Measurements from ENCODE around the gene NFKBIB.
"Not testable (repeated sequence)": the region's sequence is repeated elsewhere in the genome, so short reads cannot be mapped to it uniquely, and the experiment has no call there.

The NFKBIB gene

GRCh38 chr19:38930776-38931520, 31.2 kb downstream of the NFKBIB start, which contains the start of gene MRPS12:
Gene MRPS12, plus strand, starts transcription at chr19:38930944. Its CDS starts 351 bp downstream, at chr19:38931295.
- DNase-seq: peak; percentile 99

DNA sequence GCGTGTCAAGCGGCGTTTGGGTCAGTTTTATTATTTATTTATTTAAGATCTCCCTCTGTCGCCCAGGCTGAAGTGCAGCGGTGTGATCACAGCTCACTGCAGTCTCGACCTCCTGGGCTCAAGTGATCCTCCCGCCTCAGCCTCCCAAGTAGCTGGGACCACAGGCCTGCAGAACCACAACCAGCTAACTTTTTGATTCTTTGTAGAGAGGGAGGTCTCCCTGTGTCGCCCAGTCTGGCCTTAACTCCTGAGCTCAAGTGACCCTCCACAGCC, 31.7 kb downstream of the NFKBIB start:
- no peak for DNase-seq

DNA sequence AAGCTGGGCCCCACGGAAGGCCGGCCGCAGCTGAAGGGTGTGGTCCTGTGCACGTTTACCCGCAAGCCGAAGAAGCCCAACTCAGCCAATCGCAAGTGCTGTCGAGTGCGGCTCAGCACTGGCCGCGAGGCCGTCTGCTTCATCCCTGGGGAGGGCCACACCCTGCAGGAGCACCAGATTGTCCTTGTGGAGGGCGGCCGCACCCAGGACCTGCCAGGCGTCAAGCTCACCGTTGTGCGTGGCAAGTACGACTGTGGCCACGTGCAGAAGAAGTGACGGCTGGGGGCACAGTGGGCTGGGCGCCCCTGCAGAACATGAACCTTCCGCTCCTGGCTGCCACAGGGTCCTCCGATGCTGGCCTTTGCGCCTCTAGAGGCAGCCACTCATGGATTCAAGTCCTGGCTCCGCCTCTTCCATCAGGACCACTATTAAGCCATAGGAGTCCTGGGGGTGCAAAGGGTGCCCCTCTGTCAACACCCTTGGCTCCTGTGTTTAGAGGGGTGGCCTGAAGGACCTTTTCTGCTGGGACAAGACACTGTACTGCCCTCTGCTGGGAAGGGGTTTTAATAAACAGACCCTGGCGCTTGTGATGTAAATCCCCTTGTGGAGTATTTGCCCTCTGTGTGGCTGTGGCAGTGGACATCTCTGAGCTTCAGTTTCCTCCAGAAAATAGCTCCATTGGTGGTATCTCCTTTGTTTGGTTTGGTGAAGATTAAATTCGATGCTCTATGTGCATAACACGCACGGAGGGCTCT, 32.8 kb downstream of the NFKBIB start:
- DNase-seq: peak; percentile 34

DNA sequence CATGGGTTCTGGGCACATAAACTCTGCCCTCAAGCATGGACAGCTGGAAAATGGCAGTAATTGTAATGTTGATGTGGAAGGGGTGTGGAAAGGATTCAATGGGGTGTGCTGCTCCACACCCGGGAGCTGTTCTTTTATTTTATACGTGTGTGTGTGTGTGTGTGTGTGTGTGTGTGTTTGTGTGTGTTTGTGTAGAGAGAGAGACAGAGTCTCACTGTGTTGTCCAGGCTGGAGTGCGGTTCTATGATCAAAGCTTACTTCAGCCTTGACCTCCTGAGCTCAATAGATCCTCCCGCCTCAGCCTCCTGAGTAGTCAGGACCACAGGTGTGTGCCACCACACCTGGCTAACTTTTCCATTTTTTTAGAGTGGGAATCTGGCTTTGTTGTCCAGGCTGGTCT, 33.8 kb downstream of the NFKBIB start:
- DNase-seq: no peak

DNA sequence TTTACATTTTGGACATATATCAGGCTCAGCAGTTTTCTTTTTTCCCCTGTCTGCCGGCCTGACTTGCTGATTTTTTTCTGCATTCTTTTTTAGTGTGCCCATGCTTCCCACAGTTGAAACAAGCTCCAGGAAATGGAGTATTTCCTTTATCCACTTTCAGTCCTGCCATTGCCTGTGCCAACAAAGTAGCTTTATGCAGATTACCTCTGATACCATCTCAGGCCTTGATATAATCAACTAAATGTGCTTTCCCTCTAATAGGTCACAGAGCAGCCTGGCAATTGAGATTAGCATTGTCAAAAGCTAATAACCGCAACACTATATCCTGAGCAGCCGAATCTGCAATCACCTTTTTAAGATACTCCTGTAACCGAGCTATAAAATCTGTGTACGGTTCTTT, 40.2 kb downstream of the NFKBIB start:
- DNase-seq: no peak

GRCh38 chr19:38941466-38941865, 41.7 kb downstream of the NFKBIB start:
- not testable (repeated sequence) for DNase-seq

DNA sequence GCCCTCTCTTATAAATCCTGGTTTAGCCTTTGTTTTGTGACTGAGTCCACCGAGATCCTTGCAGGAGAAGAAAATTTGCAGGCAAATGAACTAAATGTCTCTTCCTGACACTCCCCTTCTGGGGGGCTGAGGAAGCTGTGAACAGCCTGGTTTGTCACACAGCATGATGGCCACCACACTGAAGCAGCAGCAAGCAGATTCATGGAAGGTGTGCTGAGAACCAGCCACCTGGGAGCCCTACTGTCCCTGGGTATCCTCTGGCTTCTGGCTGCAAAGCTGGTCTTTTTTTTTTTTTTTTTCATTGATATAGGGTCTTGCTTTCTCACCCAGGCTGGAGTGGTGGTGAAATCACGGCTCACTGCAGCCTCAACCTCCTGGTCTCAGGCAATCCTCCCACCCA, 42.2 kb downstream of the NFKBIB start:
- no peak for DNase-seq

GRCh38 chr19:38942471-38943181, 42.9 kb downstream of the NFKBIB start:
- no peak for DNase-seq

DNA sequence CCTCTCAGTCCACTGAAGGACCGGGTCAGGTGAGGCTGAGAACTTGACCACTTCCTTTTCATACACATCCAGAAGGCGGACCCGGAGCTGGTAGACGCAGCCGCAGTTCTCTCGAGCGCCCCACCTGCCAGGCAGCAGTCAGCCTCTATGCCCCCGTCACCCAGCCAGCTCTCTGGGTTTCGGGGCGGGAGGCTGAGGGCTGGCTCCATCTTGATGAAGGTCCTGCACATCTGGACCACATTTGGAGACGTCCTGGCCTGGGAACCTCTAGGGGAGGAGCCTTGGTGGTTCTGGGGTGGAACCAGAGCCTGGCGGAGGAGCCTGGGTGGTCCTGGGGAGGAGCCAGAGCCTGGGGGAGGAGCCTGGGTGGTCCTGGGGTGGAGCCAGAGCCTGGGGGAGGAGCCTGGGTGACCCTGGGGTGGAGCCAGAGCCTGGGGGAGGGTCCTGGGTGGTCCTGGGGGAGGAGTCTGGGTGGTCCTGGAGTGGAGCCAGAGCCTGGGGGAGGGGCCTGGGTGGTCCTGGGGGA, 45.3 kb downstream of the NFKBIB start:
- no peak for DNase-seq

DNA sequence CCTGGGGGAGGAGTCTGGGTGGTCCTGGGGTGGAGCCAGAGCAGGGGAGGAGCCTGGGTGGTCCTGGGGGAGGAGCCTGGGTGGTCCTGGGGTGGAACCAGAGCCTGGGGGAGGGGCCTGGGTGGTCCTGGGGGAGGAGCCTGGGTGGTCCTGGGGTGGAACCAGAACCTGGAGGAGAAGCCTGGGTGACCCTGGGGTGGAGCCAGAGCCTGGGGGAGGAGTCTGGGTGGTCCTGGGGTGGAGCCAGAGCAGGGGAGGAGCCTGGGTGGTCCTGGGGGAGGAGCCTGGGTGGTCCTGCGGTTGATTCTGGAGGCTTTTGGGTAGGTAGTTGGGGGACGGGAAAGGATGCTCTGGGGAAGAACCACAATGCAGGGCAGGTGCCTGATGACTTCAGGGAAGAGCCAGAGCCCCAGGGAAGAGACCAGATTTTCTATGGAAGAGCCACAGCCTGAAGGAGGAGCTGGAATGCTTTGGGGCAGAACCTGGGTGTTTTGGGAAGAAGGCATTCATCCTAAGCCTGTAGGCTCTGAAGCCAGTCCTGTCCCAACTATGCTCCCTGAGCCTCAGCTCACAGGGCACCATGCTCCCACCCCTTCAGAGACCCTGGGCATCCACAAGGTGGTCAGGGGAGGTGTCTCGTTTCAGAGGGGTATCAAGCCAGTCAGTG, 45.9 kb downstream of the NFKBIB start:
- no peak for DNase-seq

DNA sequence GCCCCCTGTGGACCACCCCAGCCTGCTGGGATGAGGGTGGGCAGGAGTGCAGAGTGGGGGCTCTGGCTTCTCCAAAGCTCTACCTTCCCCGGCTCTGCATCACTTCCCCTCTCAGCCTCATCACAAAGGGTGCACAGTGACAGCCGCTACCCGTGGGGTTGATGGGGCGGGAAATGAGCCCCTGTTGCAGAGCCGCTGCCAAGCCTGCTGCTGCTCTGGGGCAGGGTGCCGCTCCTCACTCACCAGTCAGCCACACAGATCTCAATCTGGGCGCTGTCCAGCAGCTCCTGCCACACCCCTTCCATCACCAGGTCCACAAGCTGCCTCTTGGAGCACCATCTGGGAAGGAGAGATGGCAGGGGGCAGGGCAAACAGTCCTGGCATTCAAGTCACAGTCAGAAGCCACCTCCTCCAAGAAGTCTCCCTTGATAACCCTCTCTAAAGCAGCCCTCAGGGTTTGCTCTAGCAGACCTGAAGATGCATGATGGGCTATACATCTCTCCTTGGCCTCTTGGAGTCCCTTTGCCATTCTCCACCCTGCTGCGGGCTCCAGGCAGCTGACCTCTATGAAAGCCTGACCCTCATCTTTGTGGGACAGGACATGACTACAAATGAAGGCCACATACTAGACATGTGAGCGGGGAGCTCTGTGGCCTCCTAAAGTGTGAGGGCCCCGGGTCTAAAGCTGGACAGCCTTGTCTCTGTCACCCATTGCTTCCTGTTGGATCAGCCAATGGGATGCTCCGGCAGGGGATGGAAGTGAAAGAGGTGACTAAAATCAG, 46.7 kb downstream of the NFKBIB start:
- no peak for DNase-seq

- peak; percentile 85 for DNase-seq
Measured at GRCh38 chr19:38949580-38950367, 50.0 kb downstream of the NFKBIB start.

GRCh38 chr19:38951187-38951586, 51.4 kb downstream of the NFKBIB start:
- no peak for DNase-seq

GRCh38 chr19:38952395-38953165, 52.8 kb downstream of the NFKBIB start:
- DNase-seq: no peak

DNA sequence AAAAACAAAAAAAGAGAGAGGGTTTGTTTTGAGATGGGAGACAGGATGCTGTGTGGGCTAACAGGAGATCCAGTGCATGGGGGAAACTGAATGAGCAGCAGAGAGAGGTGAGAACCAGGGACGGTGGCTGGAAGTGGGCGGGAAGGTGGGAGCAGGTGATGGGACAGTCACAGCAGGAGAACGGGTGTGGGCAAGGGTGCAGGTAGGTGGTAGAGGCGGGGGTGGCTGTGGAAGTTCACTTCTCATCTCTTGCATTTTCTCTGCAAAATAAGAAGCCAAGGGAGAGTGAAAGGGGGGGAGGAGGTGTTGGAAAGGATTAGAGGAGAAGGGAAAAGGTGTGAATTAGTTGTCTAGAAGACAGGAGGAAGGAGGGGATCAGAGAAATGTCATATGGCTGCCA, 53.9 kb downstream of the NFKBIB start:
- no peak for DNase-seq

DNA sequence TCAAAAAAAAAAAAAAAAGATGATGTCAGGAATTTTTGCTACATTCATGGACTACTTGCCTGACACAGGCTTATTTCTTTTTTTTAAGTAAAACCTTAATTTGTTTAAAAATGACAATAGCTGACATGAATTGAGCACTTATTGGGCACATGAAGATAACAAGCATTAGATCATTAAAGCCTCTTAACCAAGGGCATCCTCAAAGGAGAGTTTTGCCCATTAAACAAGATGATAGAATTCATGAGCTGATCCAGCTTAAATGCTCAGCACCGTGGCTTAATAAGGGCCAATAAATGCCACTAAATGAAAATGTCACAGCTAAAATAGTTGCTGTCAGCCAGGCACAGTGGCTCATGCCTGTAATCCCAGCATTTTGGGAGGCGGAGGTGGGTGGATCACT, 56.5 kb downstream of the NFKBIB start:
- no peak for DNase-seq

- no peak for DNase-seq
Measured at GRCh38 chr19:38958301-38958700, 58.5 kb downstream of the NFKBIB start.
